BE2C (cell line): ENCODE measurements around the gene DSG2.

ENCODE experiments used
- DNase-seq: peaks from one replicate; pipeline ENCODE4 v3.0.0-alpha.2; 2020
- H3K27me3 ChIP-seq: fragments of 250-450 bp; sonication (Bioruptor Pico); 2 replicates; pipeline ENCODE4 v1.5.1; 2020; ENCODE audit warnings: mild to moderate bottlenecking
- H3K36me3 ChIP-seq: fragments of 250-450 bp; sonication (Bioruptor Pico); 2 replicates; pipeline ENCODE4 v1.5.1; 2020; ENCODE audit warnings: mild to moderate bottlenecking
- H3K4me1 ChIP-seq: fragments of 250-450 bp; sonication (Bioruptor Pico); 2 replicates; pipeline ENCODE4 v1.5.1; 2020
- H3K4me3 ChIP-seq: 2 replicates; pipeline ENCODE4 v1.5.1; 2011; ENCODE audit warnings: low read depth, low read length
- H3K9me3 ChIP-seq: fragments of 250-450 bp; sonication (Bioruptor Pico); 2 replicates; pipeline ENCODE4 v1.5.1; 2020
- TF ChIP-seq, protein P1 (sequence below): IDR thresholded peaks from 2 replicates; pipeline ENCODE4 v1.5.1; 2012; ENCODE audit warnings: mild to moderate bottlenecking, low read depth, low read length

DSG2 gene

DNA sequence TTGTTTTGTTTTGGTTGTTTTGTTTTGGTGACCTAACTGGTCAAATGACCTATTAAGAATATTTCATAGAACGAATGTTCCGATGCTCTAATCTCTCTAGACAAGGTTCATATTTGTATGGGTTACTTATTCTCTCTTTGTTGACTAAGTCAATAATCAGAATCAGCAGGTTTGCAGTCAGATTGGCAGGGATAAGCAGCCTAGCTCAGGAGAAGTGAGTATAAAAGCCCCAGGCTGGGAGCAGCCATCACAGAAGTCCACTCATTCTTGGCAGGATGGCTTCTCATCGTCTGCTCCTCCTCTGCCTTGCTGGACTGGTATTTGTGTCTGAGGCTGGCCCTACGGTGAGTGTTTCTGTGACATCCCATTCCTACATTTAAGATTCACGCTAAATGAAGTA, 93.7 kb downstream of the DSG2 start, which contains the start of gene TTR:
TSS of gene TTR (plus strand) at position 250 of the 400 bp plus-strand sequence. CDS start at position 276, 26 bp downstream.
- H3K4me3 ChIP-seq: no peak within 1 kb of the TSS
- no peaks in the 10 kb centered on the region for H3K36me3 ChIP-seq
- TF ChIP-seq, protein P1, sequence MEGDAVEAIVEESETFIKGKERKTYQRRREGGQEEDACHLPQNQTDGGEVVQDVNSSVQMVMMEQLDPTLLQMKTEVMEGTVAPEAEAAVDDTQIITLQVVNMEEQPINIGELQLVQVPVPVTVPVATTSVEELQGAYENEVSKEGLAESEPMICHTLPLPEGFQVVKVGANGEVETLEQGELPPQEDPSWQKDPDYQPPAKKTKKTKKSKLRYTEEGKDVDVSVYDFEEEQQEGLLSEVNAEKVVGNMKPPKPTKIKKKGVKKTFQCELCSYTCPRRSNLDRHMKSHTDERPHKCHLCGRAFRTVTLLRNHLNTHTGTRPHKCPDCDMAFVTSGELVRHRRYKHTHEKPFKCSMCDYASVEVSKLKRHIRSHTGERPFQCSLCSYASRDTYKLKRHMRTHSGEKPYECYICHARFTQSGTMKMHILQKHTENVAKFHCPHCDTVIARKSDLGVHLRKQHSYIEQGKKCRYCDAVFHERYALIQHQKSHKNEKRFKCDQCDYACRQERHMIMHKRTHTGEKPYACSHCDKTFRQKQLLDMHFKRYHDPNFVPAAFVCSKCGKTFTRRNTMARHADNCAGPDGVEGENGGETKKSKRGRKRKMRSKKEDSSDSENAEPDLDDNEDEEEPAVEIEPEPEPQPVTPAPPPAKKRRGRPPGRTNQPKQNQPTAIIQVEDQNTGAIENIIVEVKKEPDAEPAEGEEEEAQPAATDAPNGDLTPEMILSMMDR: no peak
- H3K4me1 ChIP-seq: no peaks in the 10 kb centered on the region
- H3K27me3 ChIP-seq: no peaks in the 10 kb centered on the region
- DNase-seq: no peak
- H3K9me3 ChIP-seq: no peaks in the 10 kb centered on the region

DNA sequence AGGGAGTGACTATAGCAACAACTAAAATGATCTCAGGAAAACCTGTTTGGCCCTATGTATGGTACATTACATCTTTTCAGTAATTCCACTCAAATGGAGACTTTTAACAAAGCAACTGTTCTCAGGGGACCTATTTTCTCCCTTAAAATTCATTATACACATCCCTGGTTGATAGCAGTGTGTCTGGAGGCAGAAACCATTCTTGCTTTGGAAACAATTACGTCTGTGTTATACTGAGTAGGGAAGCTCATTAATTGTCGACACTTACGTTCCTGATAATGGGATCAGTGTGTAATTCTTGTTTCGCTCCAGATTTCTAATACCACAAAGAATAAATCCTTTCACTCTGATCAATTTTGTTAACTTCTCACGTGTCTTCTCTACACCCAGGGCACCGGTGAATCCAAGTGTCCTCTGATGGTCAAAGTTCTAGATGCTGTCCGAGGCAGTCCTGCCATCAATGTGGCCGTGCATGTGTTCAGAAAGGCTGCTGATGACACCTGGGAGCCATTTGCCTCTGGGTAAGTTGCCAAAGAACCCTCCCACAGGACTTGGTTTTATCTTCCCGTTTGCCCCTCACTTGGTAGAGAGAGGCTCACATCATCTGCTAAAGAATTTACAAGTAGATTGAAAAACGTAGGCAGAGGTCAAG, 94.7 kb downstream of the DSG2 start:
- H3K9me3 ChIP-seq: no peaks in the 10 kb centered on the region

DNA sequence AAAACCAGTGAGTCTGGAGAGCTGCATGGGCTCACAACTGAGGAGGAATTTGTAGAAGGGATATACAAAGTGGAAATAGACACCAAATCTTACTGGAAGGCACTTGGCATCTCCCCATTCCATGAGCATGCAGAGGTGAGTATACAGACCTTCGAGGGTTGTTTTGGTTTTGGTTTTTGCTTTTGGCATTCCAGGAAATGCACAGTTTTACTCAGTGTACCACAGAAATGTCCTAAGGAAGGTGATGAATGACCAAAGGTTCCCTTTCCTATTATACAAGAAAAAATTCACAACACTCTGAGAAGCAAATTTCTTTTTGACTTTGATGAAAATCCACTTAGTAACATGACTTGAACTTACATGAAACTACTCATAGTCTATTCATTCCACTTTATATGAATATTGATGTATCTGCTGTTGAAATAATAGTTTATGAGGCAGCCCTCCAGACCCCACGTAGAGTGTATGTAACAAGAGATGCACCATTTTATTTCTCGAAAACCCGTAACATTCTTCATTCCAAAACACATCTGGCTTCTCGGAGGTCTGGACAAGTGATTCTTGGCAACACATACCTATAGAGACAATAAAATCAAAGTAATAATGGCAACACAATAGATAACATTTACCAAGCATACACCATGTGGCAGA, 97.3 kb downstream of the DSG2 start:
- no peaks in the 10 kb centered on the region for H3K9me3 ChIP-seq
- H3K4me1 ChIP-seq: no peaks in the 10 kb centered on the region
- DNase-seq: no peak
- H3K36me3 ChIP-seq: no peaks in the 10 kb centered on the region
- TF ChIP-seq, protein P1: no peak
- no peaks in the 10 kb centered on the region for H3K27me3 ChIP-seq
- H3K4me3 ChIP-seq: no peak overlapping the region

More for the DNA sequence above, 94.7 kb downstream of the DSG2 start:
- DNase-seq: no peak
- Histone ChIP-seq H3K36me3 (no peaks in the 10 kb centered on the region), H3K27me3 (no peaks in the 10 kb centered on the region), H3K4me3 (no peak overlapping the region), H3K4me1 (no peaks in the 10 kb centered on the region)
- TF ChIP-seq, protein P1: no peak

DNA sequence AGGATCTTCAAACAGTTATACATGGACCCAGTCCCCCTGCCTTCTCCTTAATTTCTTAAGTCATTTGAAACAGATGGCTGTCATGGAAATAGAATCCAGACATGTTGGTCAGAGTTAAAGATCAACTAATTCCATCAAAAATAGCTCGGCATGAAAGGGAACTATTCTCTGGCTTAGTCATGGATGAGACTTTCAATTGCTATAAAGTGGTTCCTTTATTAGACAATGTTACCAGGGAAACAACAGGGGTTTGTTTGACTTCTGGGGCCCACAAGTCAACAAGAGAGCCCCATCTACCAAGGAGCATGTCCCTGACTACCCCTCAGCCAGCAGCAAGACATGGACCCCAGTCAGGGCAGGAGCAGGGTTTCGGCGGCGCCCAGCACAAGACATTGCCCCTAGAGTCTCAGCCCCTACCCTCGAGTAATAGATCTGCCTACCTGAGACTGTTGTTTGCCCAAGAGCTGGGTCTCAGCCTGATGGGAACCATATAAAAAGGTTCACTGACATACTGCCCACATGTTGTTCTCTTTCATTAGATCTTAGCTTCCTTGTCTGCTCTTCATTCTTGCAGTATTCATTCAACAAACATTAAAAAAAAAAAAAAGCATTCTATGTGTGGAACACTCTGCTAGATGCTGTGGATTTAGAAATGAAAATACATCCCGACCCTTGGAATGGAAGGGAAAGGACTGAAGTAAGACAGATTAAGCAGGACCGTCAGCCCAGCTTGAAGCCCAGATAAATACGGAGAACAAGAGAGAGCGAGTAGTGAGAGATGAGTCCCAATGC, 98.3 kb downstream of the DSG2 start:
- Histone ChIP-seq H3K36me3 (no peaks in the 10 kb centered on the region), H3K9me3 (no peaks in the 10 kb centered on the region), H3K4me3 (no peak overlapping the region), H3K4me1 (no peaks in the 10 kb centered on the region), H3K27me3 (no peaks in the 10 kb centered on the region)
- no peak for DNase-seq
- TF ChIP-seq, protein P1: no peak

DNA sequence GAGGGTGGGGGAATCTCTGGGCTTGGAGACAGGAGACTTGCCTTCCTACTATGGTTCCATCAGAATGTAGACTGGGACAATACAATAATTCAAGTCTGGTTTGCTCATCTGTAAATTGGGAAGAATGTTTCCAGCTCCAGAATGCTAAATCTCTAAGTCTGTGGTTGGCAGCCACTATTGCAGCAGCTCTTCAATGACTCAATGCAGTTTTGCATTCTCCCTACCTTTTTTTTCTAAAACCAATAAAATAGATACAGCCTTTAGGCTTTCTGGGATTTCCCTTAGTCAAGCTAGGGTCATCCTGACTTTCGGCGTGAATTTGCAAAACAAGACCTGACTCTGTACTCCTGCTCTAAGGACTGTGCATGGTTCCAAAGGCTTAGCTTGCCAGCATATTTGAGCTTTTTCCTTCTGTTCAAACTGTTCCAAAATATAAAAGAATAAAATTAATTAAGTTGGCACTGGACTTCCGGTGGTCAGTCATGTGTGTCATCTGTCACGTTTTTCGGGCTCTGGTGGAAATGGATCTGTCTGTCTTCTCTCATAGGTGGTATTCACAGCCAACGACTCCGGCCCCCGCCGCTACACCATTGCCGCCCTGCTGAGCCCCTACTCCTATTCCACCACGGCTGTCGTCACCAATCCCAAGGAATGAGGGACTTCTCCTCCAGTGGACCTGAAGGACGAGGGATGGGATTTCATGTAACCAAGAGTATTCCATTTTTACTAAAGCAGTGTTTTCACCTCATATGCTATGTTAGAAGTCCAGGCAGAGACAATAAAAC, 100.2 kb downstream of the DSG2 start:
- TF ChIP-seq, protein P1: no peak
- Histone ChIP-seq H3K36me3 (no peaks in the 10 kb centered on the region), H3K9me3 (no peaks in the 10 kb centered on the region), H3K4me3 (no peak overlapping the region), H3K27me3 (no peaks in the 10 kb centered on the region), H3K4me1 (no peaks in the 10 kb centered on the region)
- DNase-seq: no peak
